Stimulated activated CD4-positive, alpha-beta T cell treated with anti-CD3 and anti-CD28 coated beads, Interleukin-1b, Interleukin-23, amount 100 ng/mL, for 4 hours (primary cell): ENCODE data around the gene CLDN5.

Experiments
- DNase-seq, 2 donors: peaks; one replicate each; pipeline ENCODE4 v3.0.0-alpha.2; 2020; ENCODE audit warnings: low read depth in 2 of 2

The CLDN5 gene

GRCh38 chr22:19480789-19481188 lies 43.4 kb downstream of the CLDN5 start:
- no peak for DNase-seq

- no peak for DNase-seq
These were observed 44.0 kb downstream of the CLDN5 start for GRCh38 chr22:19480173-19480568.

GRCh38 chr22:19479355-19480172 lies 44.6 kb downstream of the CLDN5 start, which contains the start of gene CDC45:
CDC45 (plus strand) TSS chr22:19479920; CDS start chr22:19479969, 49 bp downstream.
- peak; percentile 79 to 86 for DNase-seq

GRCh38 chr22:19478901-19479354 lies 45.3 kb downstream of the CLDN5 start, which contains the start of gene UFD1:
UFD1 (minus strand) TSS chr22:19479193; CDS start chr22:19479085, 108 bp downstream.
- peak; percentile 55 to 69 for DNase-seq

- no peak for DNase-seq
These were observed 45.9 kb downstream of the CLDN5 start for GRCh38 chr22:19478045-19478900.

- no peak for DNase-seq
These were observed 46.7 kb downstream of the CLDN5 start for GRCh38 chr22:19477321-19478044.

GRCh38 chr22:19476023-19476422 lies 48.2 kb downstream of the CLDN5 start:
- DNase-seq: no peak

GRCh38 chr22:19473578-19473977 lies 50.6 kb downstream of the CLDN5 start:
- DNase-seq: no peak
